ENCODE measurements around the gene FOXL3.

DNA sequence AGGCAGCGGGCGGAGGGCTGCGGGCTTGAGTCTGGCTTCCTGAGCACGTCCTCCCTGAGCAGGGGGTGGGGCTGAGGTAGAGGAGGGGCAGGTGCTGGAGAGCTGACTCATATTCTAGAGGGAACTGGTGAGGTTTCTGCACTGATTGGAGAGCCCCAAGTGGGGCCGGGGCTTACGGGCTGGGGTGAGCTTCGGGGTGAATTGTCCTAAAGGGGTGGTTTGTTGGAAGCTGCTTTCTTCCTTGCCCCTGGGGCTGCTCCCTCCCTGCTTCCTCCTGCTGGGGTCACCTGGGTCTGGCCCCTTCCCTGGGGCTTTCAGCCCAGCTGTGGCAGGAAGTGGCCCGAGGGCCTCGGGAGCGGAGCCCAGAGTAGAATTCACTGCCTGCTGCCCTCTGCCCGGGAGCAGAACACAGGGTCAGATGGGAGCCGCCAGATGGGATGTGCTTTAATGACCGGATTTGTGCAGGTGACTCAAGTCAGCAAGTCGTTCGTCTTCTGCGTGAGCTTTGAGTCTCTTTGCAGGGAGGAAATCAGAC lies 49.0 kb upstream of the FOXL3 start:
- no peak for TF ChIP-seq CTCF (conservative IDR thresholded peaks at IDR 0.05 in 1 of 2, IDR thresholded peaks at IDR 0.05 in 1 of 2; ENCODE audit: extremely low read depth in 1 of 2, insufficient read depth in 1 of 2, low read depth in 1 of 2, low read length in 2 of 2)
- TF ChIP-seq EZH2 (IDR thresholded peaks at IDR 0.05; ENCODE audit: borderline replicate concordance, low read length) = no peak

Data from mammary epithelial cell (primary cell).